GM12878 (cell line): ENCODE results near the gene TNFSF8.

Source experiments
- EP300 ChIP-seq, 2 experiments: fragments of 150-350 bp in 1 of 2; IDR thresholded peaks; 2 replicates each; pipeline ENCODE4 v1.6.1; 2011 to 2012; ENCODE audit warnings: low read depth in 2 of 2, low read length in 2 of 2, borderline replicate concordance in 1 of 2, improper control_type of control experiment in 1 of 2, inconsistent platforms in 1 of 2; ENCODE audit not compliant: control insufficient read depth in 1 of 2
- POLR2A ChIP-seq: IDR thresholded peaks from 2 replicates; pipeline ENCODE4 v1.6.1; 2011; ENCODE audit warnings: low read depth, mild to moderate bottlenecking, low read length

DNA sequence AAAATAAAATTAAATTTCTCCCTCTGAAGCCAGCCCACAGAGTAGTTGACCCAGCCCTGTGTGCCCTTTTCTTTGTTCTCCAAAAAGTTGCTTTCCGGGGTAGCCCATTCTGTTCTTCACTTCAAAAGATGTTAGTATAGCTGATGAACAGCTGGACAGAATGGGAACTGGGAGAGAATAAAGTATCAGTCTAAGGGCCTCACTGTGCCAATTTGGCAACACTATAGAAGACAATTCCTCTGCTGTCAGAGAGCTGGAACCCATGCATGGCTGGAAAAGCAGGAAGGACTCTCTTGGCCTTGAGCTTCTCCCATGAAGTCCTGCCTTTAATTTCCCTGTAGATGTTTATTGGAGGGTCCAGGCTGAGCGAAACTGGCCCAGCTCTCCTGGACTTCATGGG is 11.0 kb upstream of the TNFSF8 start:
- TF ChIP-seq POLR2A (no peak), EP300 (IDR thresholded peaks at IDR 0.05; ENCODE audit: borderline replicate concordance in 1 of 2, control insufficient read depth in 1 of 2, low read depth in 2 of 2, low read length in 2 of 2) (no peak)
